Stimulated activated CD8-positive, alpha-beta memory T cell treated with anti-CD3 and anti-CD28 coated beads, Interleukin-2, amount 100 ng/mL, for 1 hour (primary cell): ENCODE measurements around the gene DDX17.

ENCODE experiments used
- DNase-seq, 2 donors: peaks; one replicate each; pipeline ENCODE4 v3.0.0-alpha.2; 2020; ENCODE audit warnings: low read depth in 2 of 2

DDX17 gene

DNA sequence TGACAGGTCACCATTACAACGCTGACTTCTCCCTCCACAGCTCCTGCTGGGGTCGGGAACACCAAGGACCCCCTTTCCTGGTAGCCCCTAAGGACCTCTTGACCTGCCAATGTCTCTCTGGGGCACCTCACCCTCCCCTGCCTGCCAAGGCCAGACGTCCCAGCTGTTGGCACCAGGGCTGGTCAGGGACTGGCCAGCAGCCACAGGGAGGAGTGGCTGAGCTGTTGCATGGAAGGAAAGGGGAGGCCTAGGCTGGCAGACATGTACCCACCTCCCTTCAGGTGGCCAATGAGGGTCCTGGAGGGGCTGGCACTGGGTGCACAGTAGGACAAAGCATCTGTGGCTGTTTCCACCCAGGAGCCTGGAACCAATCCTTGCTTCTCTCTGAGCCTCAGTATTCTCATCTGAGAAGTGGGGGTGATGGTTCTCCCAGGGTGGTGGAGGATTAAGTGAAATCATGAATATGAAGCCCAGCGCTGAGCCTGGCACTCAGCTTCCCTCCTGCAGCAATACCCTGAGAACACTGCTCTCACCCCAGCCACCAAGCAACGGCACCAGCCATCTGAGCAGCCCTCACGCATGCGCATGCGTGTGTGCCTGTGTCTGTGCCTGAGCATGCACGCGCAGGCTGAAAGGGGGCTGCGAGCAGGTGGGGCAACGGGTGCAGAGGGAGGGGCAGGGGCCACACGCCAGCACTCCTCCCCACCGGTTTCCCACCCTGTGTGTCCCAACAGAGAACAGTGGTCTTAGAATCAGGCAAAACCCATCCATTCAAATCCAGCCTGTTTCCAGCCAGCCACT, 57.0 kb downstream of the DDX17 start:
- no peak for DNase-seq

DNA sequence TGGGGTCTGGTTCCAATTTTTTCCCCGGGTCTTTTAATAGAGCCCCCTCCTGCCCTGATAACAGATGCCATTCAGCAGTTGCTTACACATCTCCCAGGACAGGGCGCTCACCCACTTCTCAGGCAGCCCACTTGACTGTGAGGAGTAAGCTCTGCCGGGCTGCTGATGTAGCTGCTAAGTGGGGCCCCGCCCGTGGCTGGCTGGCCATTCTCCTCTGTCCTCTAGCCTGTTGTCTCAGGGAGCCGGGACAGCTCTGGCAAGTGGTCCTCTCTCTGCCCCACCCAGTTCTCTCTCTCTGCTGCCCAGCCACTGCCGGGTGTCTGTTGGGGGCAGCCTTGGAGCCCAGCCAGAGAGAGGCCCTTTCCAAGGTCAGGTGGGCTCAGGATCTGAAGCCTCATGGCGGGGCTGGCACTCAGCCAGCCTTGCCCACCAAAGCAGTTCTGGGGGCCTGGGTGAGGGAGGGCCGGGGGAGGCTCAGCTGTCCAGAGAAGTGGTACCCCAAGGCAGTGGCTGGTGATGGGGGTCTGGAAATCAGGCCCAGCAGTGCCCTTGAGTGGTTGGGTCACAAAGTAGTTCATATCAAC, 60.0 kb downstream of the DDX17 start:
- DNase-seq = no peak

DNA sequence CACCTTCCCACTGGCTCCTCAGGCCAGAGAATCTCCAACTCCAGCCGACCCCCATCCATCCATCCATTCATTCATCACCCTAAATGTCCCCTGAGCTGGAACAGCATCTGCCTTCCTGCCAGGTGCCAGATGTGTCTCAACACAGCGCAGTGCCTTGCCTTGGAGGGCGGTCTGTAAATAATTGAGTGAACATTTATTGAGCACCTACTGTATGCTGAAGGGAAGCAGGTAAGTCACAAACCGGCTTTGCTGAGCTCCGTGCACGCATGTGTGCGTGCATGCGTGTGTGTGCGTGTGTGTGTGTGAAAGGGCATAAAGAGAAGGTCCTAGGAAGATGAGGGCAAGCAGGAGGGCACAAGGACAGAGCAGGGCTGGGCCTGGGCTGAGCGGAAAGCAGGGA, 61.3 kb downstream of the DDX17 start:
- no peak for DNase-seq

DNA sequence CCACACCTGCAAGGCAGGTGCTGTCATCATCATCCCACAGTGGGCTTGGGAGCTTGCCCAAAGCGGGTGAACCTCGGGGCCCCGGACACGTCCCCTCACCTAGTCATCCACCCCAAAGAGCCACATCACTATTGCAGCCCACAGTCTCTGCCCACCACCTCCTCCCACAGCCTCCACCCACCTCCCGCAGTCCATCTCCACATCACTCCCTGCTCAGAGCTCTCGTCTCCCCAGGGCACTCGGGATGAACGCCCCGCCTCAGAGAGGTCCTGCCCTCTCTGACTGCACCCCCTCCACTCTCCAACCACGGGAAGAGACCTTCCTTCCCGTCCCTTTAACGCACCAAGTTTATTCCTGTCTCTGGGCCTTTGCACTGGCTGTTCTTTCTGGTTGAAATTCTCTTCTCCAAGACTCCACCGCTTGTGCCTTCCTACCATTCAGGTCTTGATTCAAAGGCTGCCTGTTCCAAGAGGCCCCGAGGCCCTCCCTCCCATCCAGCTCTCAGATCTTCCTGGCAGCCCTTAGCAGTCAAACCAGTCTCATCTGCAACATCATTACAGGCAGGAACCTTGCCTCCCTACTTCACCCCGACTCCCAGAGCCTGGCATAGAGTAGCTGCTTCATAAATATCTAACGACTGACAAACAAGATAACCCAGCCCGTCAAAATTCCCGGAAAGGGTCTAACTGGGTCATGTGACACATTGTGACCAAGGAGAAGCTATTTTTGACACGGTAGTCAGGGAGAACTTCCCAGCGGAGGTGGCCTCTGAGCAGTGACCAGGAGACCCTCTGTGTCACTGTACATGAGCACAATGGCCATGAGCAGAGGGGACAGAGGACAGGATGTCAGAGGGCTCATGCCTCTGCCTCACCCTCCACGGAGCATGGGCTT, 62.2 kb downstream of the DDX17 start:
- no peak for DNase-seq

DNA sequence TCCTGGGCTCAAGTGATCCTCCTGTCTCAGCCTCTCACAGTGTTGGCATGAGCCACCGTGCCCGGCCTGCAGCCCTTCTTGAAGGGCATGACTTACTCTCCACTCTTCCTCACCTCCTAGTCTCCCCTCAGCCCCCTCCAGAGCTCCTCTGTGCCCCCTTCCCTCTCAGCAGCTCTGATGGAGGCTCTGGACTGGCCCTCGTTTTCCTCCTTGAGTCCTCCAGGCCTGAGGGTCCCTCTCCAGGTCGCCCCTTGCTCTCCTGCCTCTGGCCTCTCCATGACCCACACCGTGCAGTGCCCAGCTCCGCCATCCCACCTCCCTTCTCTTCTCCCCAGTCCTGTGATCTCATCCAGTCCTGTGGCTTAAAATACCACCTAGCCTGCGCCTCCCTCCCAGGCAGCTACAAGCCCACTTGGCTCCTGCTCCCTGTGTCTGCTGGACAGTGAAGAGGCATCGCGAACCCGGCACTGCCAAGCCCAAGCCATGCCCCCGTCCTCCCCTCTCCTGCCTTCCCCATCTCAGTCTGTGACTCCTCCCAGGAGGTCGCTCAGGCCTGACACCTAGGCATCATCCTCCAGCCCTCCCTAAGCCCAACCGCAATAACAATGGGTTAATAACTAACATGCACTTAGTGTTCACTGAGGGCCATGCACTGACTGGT, 63.0 kb downstream of the DDX17 start:
- DNase-seq = no peak

DNA sequence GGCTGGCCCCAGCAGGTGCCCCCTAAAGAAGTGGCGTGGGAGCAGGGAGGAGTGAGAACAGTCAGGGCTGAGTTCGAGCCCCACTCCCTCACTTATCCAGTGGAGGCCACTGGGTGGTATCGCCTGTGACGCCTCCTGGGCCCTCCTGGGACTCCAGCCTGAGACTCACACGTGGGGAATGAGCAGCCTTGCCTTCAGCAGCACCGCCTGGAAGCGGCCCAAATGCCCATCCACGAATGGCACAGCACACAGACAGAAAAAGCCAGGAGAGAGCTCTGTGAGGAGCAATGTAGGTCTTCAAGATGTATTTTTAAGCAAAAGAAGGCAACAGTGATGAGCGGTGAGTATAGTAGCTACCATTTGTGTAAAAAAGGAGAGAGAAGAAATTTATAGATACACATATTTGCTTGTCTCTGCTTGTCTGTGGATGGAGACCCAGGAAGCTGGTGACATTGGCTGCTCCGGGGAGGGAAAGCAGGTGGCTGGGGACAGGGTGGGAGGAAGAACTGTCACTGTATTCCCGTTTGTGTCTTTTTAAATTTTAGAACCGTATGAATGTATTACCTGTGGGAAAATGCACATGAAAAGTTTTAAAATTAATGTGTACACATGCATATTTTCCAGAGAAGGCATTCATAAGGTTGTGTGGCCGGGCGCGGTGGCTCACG, 64.4 kb downstream of the DDX17 start:
- no peak for DNase-seq

DNA sequence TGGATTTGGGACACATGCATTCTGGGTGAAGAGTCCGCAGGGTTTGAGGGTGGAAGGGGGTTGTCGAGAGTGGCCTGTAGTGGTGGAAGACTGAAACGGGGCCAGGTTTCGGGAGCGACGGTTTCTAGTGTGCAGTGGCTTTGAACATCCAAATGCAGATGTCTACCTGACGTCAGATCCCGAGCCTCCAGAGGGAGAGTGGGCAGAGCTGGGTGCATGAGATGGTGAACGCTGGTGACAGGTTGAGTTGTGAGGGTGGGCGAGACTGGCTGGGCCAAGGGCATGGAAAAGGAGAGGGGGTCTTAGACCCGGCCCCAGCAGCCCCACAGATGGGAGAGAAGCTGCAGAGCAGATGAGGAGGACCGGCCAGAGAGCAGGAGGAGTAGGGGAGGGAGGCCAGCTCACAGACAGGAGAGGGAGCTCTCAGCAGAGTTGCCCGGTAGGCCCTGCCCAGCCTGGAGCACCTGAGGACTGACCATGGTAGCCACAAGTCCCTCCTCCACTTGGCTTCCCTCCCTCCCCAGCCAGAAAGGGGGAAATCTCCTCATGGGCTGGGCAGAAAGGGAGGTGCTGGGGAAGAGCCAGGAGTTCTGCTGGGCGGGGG, 65.3 kb downstream of the DDX17 start:
- DNase-seq = no peak

DNA sequence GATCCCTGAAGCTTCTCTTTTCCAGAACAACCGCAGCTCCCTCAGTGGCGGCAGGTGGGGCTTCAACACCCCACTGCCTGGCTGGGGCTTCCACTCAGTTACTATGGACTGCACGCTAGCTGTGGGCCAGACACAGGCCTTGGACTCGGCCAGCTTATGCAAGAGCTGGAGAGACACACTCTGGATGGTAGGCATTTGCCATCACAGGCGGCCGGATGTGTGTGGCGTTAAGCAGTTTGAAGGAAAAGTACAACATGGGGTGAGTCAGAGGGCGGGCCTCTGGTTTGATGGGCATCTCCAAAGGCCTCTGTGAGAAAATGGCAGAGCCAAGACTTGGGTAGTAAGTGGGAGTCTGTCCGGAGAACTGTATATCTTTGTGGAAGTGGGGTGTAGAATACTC, 68.7 kb downstream of the DDX17 start:
- DNase-seq = no peak

DNA sequence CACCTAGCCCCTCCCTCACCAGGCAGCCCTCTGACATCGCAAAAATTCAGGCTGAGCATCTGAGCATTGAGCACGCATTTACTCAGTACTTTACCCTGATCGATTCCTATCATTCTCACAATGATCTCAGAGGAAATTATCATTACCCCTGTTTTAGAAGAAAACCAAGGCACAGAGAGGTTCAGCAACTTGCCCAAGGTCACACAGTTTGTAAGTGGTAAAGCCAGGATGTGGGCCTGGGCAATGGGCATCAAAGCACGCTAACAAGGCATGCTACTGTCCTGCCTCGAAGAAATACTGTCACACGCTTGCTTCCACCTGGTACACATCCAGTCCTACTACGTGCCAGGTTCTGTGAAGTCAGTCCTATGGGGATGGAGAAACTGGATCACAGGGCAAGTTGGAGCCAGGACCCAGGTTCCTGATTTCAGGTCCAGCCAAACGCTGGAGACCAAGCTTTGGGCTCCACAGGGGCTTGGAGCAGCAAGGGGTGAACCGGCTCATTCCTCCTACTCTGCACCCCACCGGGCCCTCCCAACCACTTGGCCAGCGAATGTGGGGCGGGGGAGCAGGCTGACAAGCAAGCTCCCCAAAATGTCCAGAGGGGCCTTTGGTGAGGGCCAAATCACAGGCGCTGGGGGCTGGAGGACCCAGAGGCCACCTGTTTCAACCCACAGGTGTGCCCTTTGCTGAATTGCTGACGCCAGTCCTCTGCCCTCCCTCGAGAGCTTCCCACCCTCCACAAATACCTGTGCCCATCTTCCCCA, 69.3 kb downstream of the DDX17 start:
- no peak for DNase-seq

DNA sequence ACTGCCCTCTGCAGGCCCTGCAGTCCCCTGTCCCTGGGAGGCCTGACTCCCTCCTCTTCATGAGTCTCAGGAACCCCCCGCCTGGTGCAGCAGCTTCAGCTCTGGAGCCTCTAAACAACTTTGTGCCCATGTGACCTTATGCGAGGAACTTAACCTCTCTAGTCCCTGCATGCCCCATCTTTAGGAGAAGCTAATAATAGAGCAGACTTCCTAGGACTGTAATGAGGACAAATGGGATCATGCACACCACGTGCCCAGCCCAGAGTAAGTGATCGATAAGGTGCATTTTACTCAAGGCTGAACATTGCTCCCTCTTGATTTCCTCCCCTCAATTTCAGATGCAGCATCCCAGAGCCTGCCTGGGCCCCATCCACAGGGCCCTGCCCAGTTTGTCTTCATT, 70.1 kb downstream of the DDX17 start:
- DNase-seq = no peak

DNA sequence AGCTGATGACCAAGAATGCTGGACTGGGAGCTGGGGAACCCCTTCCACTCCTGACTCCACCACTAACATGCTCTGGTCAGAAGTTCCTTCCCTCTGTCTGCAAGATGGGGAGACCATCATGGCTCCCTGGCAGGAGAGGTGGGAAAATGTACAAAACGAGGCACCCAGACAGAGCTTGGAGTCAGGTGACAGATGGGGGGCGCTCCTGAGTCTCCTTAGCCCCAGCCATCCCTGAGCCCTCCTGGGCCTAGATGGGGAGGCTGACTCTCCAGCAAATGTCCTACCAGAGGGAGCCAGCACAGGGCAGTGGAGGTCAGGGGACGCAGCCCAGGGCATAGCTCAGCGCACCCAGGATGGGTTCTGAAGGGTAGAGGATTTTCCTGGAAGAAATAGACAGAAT, 71.1 kb downstream of the DDX17 start:
- no peak for DNase-seq

DNA sequence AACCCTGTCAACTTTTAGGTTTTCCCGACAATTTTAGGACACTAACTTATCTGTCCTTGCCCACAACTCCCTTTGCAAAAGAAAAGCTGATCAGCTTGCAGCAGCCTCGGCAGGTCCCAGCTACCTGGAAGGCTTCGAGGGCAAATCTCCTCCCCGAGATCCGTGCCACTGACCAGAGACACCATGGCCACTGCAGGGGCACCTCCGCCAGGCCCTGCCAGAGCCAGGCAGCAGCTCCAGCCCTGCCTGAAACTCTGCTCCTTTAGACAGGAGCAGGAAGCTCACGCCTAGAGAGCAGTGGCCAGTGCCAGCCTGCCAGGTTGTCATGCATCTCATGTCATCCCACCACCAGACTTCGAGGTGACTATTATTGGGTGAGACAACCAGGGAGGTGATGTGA, 72.2 kb downstream of the DDX17 start:
- no peak for DNase-seq
